ENCODE results near the gene EPHA6.

Gene EPHA6

DNA sequence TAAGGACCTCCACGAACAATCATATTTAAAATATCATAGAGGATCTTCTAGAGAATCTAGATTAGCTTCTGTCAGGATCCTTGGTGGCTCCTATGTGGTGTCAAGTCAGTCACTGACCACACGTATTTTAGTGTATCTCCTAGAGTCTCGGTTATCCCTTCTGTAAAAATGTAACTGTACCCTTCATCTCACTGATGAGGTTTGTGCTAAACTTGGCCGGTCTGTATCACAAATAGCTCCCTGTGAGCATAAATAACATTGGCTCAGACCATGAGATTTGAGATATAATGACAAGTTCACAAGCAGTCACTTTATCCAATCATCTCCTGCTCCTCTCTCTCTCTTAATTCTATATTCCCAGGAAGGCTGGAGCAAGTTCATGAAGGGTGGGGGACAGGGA lies 856.6 kb downstream of the EPHA6 start:
- no peak for DNase-seq (ENCODE audit: low read depth)
- TF ChIP-seq, protein P1, sequence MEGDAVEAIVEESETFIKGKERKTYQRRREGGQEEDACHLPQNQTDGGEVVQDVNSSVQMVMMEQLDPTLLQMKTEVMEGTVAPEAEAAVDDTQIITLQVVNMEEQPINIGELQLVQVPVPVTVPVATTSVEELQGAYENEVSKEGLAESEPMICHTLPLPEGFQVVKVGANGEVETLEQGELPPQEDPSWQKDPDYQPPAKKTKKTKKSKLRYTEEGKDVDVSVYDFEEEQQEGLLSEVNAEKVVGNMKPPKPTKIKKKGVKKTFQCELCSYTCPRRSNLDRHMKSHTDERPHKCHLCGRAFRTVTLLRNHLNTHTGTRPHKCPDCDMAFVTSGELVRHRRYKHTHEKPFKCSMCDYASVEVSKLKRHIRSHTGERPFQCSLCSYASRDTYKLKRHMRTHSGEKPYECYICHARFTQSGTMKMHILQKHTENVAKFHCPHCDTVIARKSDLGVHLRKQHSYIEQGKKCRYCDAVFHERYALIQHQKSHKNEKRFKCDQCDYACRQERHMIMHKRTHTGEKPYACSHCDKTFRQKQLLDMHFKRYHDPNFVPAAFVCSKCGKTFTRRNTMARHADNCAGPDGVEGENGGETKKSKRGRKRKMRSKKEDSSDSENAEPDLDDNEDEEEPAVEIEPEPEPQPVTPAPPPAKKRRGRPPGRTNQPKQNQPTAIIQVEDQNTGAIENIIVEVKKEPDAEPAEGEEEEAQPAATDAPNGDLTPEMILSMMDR (IDR thresholded peaks at IDR 0.05; ENCODE audit: insufficient read depth, low read depth, low read length, missing control alignments): no peak
- H3K4me3 ChIP-seq (ENCODE audit: low read depth, low read length): no peak overlapping the region

DNA sequence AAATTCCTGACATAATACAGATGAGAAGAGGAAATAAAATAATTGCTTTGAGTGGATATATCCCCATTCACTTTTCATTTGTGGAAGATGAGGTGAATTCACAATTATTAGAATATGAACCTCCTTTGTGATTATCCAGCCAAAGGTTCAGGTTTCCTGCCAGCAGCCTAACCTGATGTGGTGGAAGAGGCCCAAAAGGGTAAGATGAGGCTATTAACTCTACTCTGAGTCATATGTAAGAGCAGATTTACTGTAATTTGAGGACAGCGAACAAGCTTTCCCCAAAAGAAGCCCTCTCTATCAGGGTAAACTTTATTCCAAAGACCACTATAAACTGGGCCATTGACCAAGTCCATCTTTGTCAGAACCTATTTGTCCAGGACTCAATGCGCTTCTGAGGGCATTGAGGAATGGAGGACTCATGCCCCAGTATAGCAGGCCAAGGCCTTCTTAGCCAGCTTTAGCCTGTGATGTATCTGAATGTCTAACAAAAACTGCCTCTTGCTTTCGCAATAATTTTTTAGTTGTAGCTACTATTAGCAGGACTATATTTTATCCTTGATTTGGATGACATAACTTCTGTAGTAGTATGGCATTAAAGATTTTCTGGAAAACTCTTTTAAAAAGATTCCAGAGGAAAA lies 859.1 kb downstream of the EPHA6 start:
- no peak for DNase-seq (ENCODE audit: low read depth)
- TF ChIP-seq, protein P1 (IDR thresholded peaks at IDR 0.05; ENCODE audit: insufficient read depth, low read depth, low read length, missing control alignments): no peak
- H3K4me3 ChIP-seq (ENCODE audit: low read depth, low read length): no peak overlapping the region

DNA sequence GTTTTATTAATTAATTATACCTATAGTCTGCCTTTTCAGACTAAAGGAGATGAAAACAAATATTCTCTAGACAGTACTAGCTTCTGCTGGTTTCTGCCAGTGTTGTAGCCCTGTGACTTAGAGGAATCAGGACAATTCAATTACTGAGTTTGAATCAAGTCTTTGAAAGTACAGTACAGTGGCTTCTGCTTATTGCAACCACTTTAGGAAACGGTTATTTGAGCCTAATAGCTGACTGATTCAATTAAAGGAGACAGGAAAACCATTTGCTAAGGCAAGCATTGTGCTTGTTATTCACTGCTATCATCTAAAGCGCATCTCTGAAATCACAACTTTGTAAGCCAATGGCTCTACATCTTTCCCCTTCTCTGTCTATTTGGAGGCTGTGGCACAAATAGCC lies 860.1 kb downstream of the EPHA6 start:
- TF ChIP-seq, protein P1 (IDR thresholded peaks at IDR 0.05; ENCODE audit: insufficient read depth, low read depth, low read length, missing control alignments): no peak
- DNase-seq (ENCODE audit: low read depth): no peak
- H3K4me3 ChIP-seq (ENCODE audit: low read depth, low read length): no peak overlapping the region

- no peak overlapping the region for H3K4me3 ChIP-seq (ENCODE audit: low read depth, low read length)
- DNase-seq (ENCODE audit: low read depth): no peak
- TF ChIP-seq, protein P1 (IDR thresholded peaks at IDR 0.05; ENCODE audit: insufficient read depth, low read depth, low read length, missing control alignments): no peak
Observed at GRCh38 chr3:97680210-97680609, 865.8 kb downstream of the EPHA6 start.

GRCh38 chr3:97680696-97681095 lies 866.3 kb downstream of the EPHA6 start:
- TF ChIP-seq, protein P1 (IDR thresholded peaks at IDR 0.05; ENCODE audit: insufficient read depth, low read depth, low read length, missing control alignments): no peak
- H3K4me3 ChIP-seq (ENCODE audit: low read depth, low read length): no peak overlapping the region
- DNase-seq (ENCODE audit: low read depth): no peak

- TF ChIP-seq, protein P1 (IDR thresholded peaks at IDR 0.05; ENCODE audit: insufficient read depth, low read depth, low read length, missing control alignments): no peak
- DNase-seq (ENCODE audit: low read depth): no peak
- H3K4me3 ChIP-seq (ENCODE audit: low read depth, low read length): no peak overlapping the region
Observed at GRCh38 chr3:97684490-97684889, 870.1 kb downstream of the EPHA6 start.

GRCh38 chr3:97686258-97686657 lies 871.9 kb downstream of the EPHA6 start:
- H3K4me3 ChIP-seq (ENCODE audit: low read depth, low read length): no peak overlapping the region
- TF ChIP-seq, protein P1 (IDR thresholded peaks at IDR 0.05; ENCODE audit: insufficient read depth, low read depth, low read length, missing control alignments): no peak
- DNase-seq (ENCODE audit: low read depth): no peak

Data from GM12865 (cell line).